HepG2 (cell line): ENCODE results near the gene PADI4. TPM values are rescaled to one million over a fixed set of nuclear protein-coding genes. Genes with fewer than 3 reads are reported as not detected.

Experiments used
- ATAC-seq: fragments of 200-7000 bp; cut with Tn5 transposase; 3 replicates; pipeline ENCODE4 v1.9.1; 2020; ENCODE audit warnings: mild to moderate bottlenecking, moderate library complexity
- BruUV-seq: library from RNA; stranded (reverse); fragments of 400-500 nt; replicated peaks from 2 replicates; lab custom pipeline; 2021; lab: Mats Ljungman, UMichigan
- CTCF ChIA-PET: fragments of 300-600 bp; formaldehyde crosslinking; extraction: SDS; loops from one replicate; lab custom pipeline; 2021; ENCODE audit warnings: low total read pairs, inconsistent platforms, low intra/inter-chr PET ratio; lab: Yijun Ruan, JAX
- POLR2A ChIA-PET: fragments of 350-600 bp; sonication (Branson Sonifier 250); formaldehyde crosslinking; loops from one replicate; lab custom pipeline; 2020; ENCODE audit warnings: antibody characterized with exemption, inconsistent platforms; lab: Yijun Ruan, JAX
- DNase-seq: peaks from one replicate; pipeline ENCODE4 v3.0.0-alpha.2; 2015; ENCODE audit warnings: low spot score
- FAIRE-seq: peaks from 3 replicates; lab custom pipeline; 2011; peaks lifted over from hg19 to GRCh38; lab: Jason Lieb, UNC
- H2AFZ ChIP-seq: one replicate; pipeline ENCODE4 v1.6.1; 2011; ENCODE audit warnings: low read length, inconsistent platforms
- H3K27ac ChIP-seq: fragments of 300-600 bp; 3 replicates; pipeline ENCODE4 v1.8.0; 2011; ENCODE audit warnings: mixed run types, mild to moderate bottlenecking, mixed read lengths, low read length, inconsistent platforms; ENCODE audit not compliant: insufficient read depth; ENCODE audit errors: extremely low read length
- H3K27me3 ChIP-seq, 2 experiments: fragments of 200-600 bp in 1 of 2; 2 replicates in 1 of 2; 3 replicates in 1 of 2; pipeline versions ENCODE4 v1.6.0 to v1.8.0; 2011; ENCODE audit warnings: low read length in 2 of 2, mild to moderate bottlenecking in 2 of 2, moderate library complexity in 2 of 2, inconsistent platforms in 1 of 2; ENCODE audit not compliant: insufficient read depth in 2 of 2, control insufficient read depth in 1 of 2
- H3K36me3 ChIP-seq, 2 experiments: fragments of 200-600 bp in 1 of 2; replicated peaks in 1 of 2; 2 replicates in 1 of 2; 3 replicates in 1 of 2; pipeline versions ENCODE4 v1.5.1 to v1.8.0; 2011; ENCODE audit warnings: low read length in 2 of 2, inconsistent platforms in 1 of 2; ENCODE audit not compliant: insufficient read depth in 2 of 2, control insufficient read depth in 1 of 2
- H3K4me1 ChIP-seq: 2 replicates; pipeline ENCODE4 v1.5.1; 2012; ENCODE audit warnings: low read length, inconsistent platforms; ENCODE audit not compliant: insufficient read depth
- H3K4me2 ChIP-seq: 2 replicates; pipeline ENCODE4 v1.6.0; 2011; ENCODE audit warnings: low read depth, low read length, inconsistent platforms
- H3K4me3 ChIP-seq, 3 experiments: fragments of 200-600 bp in 1 of 3; sonication (generic), shearing (Covaris generic) in 1 of 3; replicated peaks in 1 of 3; 2 replicates each; pipeline ENCODE4 v1.5.1; 2011 to 2016; ENCODE audit warnings: low read length in 3 of 3, inconsistent platforms in 2 of 3, low read depth in 2 of 3, mild to moderate bottlenecking in 2 of 3, control low read depth in 1 of 3, mixed read lengths in 1 of 3; ENCODE audit not compliant: insufficient read depth in 1 of 3
- H3K79me2 ChIP-seq: one replicate; pipeline ENCODE4 v1.6.1; 2011; ENCODE audit warnings: low read length, inconsistent platforms; ENCODE audit not compliant: insufficient read depth
- H3K9ac ChIP-seq: 2 replicates; pipeline ENCODE4 v1.6.0; 2011; ENCODE audit warnings: mild to moderate bottlenecking, low read depth, low read length, inconsistent platforms; ENCODE audit not compliant: insufficient read depth
- H3K9me3 ChIP-seq: 2 replicates; pipeline ENCODE4 v1.5.1; 2012; ENCODE audit warnings: mild to moderate bottlenecking, low read length
- H4K20me1 ChIP-seq: 2 replicates; pipeline ENCODE4 v1.6.0; 2011; ENCODE audit warnings: inconsistent platforms, mild to moderate bottlenecking, low read length, moderate library complexity; ENCODE audit not compliant: insufficient read depth
- SMC3 ChIP-seq: IDR thresholded peaks from 2 replicates; pipeline ENCODE4 v1.6.1; 2011; ENCODE audit warnings: low read length, improper control_type of control experiment
- ZNF343 ChIP-seq: sonication (generic); formaldehyde crosslinking; IDR thresholded peaks from 2 replicates; pipeline ENCODE4 v1.4.0; 2020; ENCODE audit warnings: mild to moderate bottlenecking, missing genetic modification reagents
- ZNF724P ChIP-seq: sonication (generic); formaldehyde crosslinking; IDR thresholded peaks from 2 replicates; pipeline ENCODE4 v1.8.0; 2022; ENCODE audit warnings: missing genetic modification reagents, borderline replicate concordance
- WGBS: methylation state at CpG from one replicate; pipeline ENCODE4 v1.1.6; 2017; ENCODE audit warnings: low lambda C conversion rate; 5-methylcytosine and 5-hydroxymethylcytosine counted together
- in situ Hi-C: cut with HindIII; loops from 2 replicates; pipeline ENCODE4 v1.10.0; 2017; ENCODE audit warnings: low pct_unique_long_range_greater_than_20kb; ENCODE audit not compliant: extremely low pct_ligation_motif_present
- intact Hi-C: fragments of 100-400 bp; cut with micrococcal nuclease; formaldehyde crosslinking; loops from one replicate; pipeline ENCODE4 v1.10.0; 2022; ENCODE audit not compliant: unreplicated experiment
- polyA plus RNA-seq, 8 experiments: library from polyadenylated mRNA; depleted of rRNA in 3 of 8; stranded (reverse) in 7 of 8; unstranded in 1 of 8; fragments of >200 nt; fragmentation: Illumina TruSeq in 4 of 8; extraction: Trizol in 4 of 8; gene quantifications; 2 replicates each; pipeline versions ENCODE4 v1.2.1 to v1.2.3, GENCODE V29; 2011 to 2016; ENCODE audit warnings: low read depth in 4 of 8, missing spikeins in 1 of 8, mixed read lengths in 1 of 8; ENCODE audit not compliant: insufficient read depth in 1 of 8
- total RNA-seq, 5 experiments: library from RNA; depleted of rRNA; stranded (reverse); fragments of >200 nt; fragmentation: Illumina TruSeq; extraction: Trizol; gene quantifications; 2 replicates each; pipeline ENCODE4 v1.2.3, GENCODE V29; 2016; ENCODE audit warnings: low read depth in 1 of 5
- TF ChIP-seq, protein P1 (sequence below): sonication (generic); formaldehyde crosslinking; IDR thresholded peaks from 2 replicates; pipeline ENCODE4 v1.5.0; 2020; ENCODE audit warnings: mild to moderate bottlenecking, missing genetic modification reagents
- TF ChIP-seq, protein P2 (sequence below): sonication (generic); formaldehyde crosslinking; IDR thresholded peaks from 2 replicates; pipeline ENCODE4 v1.4.0; 2020; ENCODE audit warnings: missing genetic modification reagents, mild to moderate bottlenecking, borderline replicate concordance

PADI4 gene
- total and polyA plus RNA-seq, 2 of the 13 experiments (the other 11 are each of a cell fraction or from before 2014, with no cell fraction given) = 0.04 TPM

GRCh38 chr1:17350928-17351446 is 43.0 kb downstream of the PADI4 start:
- FAIRE-seq (no peak), ATAC-seq (no peak), DNase-seq (peak; percentile 6)
- ChIA-PET CTCF (no interaction called here), POLR2A (interaction anchor here (0.6 kb wide), 1 partner anchor 160 kb away, joined by 3 read pairs; no protein-coding TSS in a partner anchor)
- Histone ChIP-seq H3K79me2 (no peaks in the 10 kb centered on the region), H3K27me3 (peaks cover 2 to 12% of the 10 kb centered on the region in 2 experiments; a peak in 2 of 5 replicates), H3K27ac (no peak overlapping the region), H2AFZ (no peak overlapping the region), H3K4me1 (no peaks in the 10 kb centered on the region), H3K4me3 (no peak overlapping the region), H3K9ac (no peak overlapping the region), H3K9me3 (no peaks in the 10 kb centered on the region), H3K36me3 (no peaks in the 10 kb centered on the region), H4K20me1 (0 out of 2 replicates have a peak, but pooled peaks cover 4% of the 10 kb centered on the region), H3K4me2 (no peak overlapping the region)
- 6% methylated on average over 7 of the region's 7 CpGs for WGBS
- intact Hi-C loops (no loop called here), in situ Hi-C loops (no loop called here)
- no TSS peak for BruUV-seq
- TF ChIP-seq, protein P1, sequence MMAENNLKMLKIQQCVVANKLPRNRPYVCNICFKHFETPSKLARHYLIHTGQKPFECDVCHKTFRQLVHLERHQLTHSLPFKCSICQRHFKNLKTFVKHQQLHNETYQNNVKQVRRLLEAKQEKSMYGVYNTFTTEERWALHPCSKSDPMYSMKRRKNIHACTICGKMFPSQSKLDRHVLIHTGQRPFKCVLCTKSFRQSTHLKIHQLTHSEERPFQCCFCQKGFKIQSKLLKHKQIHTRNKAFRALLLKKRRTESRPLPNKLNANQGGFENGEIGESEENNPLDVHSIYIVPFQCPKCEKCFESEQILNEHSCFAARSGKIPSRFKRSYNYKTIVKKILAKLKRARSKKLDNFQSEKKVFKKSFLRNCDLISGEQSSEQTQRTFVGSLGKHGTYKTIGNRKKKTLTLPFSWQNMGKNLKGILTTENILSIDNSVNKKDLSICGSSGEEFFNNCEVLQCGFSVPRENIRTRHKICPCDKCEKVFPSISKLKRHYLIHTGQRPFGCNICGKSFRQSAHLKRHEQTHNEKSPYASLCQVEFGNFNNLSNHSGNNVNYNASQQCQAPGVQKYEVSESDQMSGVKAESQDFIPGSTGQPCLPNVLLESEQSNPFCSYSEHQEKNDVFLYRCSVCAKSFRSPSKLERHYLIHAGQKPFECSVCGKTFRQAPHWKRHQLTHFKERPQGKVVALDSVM (CRISPR knock-in tag) = peak; percentile 77
- TF ChIP-seq SMC3 (no peak), ZNF724P (CRISPR knock-in tag) (no peak), ZNF343 (no peak)
- TF ChIP-seq, protein P2, sequence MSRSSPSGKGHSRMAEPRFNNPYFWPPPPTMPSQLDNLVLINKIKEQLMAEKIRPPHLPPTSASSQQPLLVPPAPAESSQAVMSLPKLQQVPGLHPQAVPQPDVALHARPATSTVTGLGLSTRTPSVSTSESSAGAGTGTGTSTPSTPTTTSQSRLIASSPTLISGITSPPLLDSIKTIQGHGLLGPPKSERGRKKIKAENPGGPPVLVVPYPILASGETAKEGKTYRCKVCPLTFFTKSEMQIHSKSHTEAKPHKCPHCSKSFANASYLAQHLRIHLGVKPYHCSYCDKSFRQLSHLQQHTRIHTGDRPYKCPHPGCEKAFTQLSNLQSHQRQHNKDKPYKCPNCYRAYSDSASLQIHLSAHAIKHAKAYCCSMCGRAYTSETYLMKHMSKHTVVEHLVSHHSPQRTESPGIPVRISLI (CRISPR knock-in tag) = peak; percentile 23; the same call in 1 of the 2 replicates
